NCI-H524 (cell line): ENCODE results near the gene MRPL19.

Source experiments
- DNase-seq, 2 experiments: peaks; one replicate each; lab custom pipeline; 2025; lab: John Stamatoyannopoulos, UW

Gene MRPL19

GRCh38 chr2:75616406-75616805 is 30.2 kb upstream of the MRPL19 start:
- DNase-seq = no peak

GRCh38 chr2:75616933-75617332 is 29.6 kb upstream of the MRPL19 start:
- no peak for DNase-seq

DNA sequence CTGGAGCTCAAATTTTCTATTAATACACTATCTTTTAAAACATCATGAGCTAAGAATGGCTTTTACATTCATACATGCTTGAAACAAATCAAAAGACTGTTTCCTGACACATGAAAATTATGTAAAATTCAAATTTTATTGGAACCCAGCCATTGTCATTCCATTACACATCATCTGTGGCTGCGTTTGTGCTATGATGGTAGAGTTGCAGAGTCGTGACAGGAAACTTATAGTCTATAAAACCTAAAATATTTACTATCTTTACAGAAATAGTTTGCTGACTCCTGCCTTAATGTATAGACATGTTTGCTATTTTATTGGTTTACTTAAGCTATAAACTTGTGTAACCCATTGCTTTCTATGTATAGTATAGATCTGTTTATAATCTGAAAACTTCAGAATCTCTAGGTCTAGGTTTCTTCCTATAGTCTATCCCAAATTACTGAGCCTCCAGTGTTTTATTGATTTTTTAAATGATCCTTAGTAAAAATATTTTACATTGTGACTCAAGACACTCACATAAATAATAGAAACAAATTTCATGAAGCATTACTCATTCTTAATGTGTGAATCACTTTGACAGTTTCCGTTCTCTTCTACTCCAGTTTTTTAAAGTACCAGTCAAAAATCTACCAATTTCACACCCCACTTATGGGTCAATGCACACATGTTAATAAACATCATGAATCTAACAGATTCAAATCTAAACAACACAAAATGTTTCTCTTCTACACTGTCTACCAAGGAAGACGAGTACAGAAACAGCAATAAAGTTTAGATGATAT is 26.4 kb upstream of the MRPL19 start:
- no peak for DNase-seq

- DNase-seq = no peak
Observed at GRCh38 chr2:75621228-75621627, 25.4 kb upstream of the MRPL19 start.

GRCh38 chr2:75622500-75622899 is 24.1 kb upstream of the MRPL19 start:
- DNase-seq = no peak

- DNase-seq = no peak
Observed at GRCh38 chr2:75622929-75623328, 23.7 kb upstream of the MRPL19 start.

DNA sequence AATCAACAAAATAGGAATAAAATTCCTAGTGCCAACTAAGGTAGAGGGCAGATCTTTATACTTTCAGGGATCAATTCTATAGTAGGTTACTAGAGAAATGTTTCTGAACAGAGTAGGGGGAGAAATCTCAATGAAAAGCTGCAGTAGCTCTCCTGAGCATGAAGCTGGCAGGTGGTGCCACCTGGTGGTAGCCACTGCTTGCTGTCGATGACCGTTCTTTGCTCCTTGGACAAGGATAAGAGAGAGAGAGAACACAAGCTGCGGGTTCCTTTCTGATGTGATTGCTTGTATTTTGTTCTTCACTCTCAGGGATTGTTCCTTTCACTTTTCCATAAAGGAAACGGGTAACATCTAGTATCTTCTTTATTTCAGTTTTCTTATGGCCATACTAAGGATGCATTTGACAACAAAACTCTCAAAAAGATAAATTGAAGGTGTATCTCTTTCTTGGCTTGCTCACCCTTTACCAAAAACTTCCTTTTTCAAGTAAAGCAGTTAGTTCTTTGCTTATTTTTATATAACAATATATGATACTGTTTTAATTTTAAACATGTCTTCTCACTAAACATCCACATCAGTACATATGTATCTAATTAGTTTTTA is 18.6 kb upstream of the MRPL19 start:
- DNase-seq = peak; percentile 6 to 64

DNA sequence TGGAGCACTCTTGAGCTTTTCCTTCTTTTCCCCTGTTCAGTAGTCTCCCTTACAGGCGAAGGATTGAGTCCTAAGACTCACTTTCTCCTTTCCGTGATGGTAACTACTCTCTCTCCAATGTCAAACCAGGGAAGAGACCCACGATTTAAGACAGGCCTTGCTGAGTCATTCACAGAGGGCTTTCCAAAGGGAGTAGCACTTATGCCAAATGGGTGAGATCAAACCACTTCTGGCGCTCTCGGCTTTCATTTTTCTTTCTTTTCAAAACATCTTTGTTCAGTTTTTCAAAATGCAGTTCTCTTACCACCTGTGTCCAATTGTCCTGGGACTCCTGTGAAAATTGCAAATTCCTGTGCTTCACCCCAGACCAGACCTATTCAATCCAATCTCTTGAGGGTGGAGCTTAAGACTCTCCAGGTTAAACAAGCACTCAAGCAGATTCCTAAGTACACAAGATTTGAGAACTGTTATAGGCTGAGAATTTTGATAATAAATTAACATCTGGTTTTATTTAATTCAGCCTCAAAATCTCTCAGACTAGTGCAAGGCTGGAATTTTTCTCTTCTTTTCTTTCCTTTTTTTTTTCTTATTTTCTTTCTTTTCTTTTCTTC is 14.4 kb upstream of the MRPL19 start:
- no peak for DNase-seq

DNA sequence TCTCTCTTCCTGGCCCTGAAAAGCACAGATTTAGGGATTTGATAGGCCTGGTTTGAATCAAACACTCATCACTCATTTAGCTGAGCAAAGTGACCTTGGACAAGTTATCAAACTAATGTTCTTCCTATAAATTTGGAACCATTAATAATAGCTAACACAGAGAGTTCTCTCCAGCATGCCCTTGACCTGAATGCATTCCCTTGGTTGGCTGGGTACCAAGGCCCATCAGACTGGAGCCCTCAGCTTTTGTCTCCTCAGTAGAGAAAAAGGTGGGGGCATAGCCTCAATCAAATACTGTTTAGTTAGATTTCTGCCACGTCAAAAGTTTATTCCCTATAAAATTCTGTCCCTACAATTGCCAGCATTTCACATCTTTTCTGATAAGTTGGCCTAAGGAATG is 13.8 kb upstream of the MRPL19 start:
- DNase-seq = no peak

DNA sequence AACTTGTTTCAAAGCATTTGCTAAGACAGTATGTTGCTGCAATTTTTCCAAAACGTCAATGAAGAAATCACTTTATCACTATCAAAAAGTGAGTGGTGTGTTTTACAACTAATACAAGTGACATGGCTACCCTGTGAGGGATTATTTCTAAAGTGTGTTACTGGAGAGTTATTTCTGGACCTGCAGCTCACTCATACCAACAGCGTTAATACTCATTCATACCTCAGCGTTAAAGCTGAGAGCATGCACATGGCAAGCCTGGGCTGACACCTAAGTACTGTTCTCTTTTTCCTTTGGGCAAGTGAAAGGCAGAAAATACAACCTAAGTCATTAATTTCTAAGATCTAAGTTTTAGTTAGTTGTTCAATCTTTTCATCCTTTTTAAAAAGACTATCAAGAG is 13.0 kb upstream of the MRPL19 start:
- DNase-seq = no peak

DNA sequence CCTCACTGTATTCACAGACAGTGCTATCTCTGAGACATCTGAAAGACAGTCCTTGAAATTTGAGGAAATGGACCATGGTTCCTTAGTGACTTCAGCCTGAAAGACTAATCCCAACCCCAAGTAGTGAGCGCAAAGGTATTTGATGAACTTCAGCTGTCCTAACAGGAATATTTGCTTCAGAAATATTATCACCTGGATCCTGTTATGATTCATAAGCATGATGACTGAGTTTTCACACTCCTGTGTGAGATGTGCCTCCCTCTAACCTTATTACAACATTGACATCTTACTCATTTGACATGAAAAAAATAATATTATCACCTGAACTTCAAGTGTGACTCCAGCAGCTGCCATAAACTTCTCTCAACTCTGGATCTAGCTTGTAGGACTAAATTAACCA is 11.6 kb upstream of the MRPL19 start:
- DNase-seq = no peak

- no peak for DNase-seq
Observed at GRCh38 chr2:75637568-75637967, 9.0 kb upstream of the MRPL19 start.

DNA sequence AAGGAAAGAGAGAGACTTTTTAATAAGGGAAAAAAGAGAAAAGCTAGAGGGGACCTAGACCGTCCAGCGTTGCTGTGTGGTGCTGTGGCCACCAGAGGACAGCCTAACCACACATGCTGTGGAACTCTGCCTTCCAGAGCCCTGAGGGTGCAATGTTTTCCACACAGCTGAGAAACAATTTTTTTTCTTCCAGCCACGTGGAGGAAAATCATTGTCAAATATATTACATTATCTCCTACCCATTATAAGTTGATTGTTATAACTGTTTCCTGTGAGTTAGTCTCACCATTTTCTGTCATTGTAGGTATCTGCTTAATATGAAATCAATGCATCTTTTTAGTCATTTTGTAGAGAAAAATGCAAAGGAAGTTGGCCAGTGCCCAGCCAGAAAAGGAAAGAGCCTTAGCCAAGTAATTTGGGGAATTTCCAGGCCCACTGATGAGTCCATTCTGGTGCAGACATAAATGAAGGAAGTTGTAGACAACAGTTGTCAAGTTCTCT is 5.9 kb upstream of the MRPL19 start:
- peak; percentile 9 to 39 for DNase-seq

DNA sequence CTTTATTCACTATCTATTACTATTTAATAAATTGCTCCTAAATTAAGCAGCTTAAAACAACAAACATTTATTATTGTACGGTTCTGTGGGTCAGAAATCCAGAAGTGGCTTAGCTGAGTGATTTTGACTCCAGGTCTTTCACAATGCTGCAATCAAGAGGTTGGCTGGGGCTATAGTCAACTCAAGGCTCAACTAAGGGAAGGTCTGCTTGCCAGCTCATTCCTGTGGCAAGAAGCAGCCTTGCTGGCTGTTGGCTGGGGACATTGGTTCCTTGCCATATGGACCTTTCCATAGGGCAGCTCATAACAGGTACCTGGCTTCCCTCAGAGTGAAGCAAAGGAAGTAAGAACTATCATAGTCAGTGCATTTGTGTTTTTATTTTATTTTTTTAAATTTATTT is 5.0 kb upstream of the MRPL19 start:
- DNase-seq = no peak

DNA sequence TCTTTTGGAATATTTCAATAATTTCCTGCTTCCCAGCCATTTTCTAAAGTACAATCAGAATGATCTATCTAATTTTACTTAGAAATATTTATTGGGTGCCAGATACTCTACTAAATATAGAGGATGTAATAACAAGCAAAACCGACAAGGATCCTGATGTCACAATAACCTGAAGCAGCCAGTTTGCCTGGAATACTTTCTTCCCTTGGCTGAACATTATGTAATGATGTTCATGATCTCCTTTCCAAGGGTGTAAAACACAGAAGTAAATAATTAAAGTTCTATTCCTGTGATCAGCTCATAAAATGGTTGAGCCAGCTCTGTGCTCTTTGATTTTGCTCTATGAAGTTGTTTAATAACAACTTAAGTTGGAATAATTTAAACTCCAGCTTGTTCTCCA is 2.6 kb upstream of the MRPL19 start:
- DNase-seq = no peak

GRCh38 chr2:75645643-75646042 is 940 bp upstream of the MRPL19 start:
- DNase-seq = no peak

GRCh38 chr2:75646090-75646582 is 447 bp upstream of the MRPL19 start:
- DNase-seq = no peak

- no peak for DNase-seq
Observed at GRCh38 chr2:75647771-75648170, 1.2 kb downstream of the MRPL19 start.

DNA sequence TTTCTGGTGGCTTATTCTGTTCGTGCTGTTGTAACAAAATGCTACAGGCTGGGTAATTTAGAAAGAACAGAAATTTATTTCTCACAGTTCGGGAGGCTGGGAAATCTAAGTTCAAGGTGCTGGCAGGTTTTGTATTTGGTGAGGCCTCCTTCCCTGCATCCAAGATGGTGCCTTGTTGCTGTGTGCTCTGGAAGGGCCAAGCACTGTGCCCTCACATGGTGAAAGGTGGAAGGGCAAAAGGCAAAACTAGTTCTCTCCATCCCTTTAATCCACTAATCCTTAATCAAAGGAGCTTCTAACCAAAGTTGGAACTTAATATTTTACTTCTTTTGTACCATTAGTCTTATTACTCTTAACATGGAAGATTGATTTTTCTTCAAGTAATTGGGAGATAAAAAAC is 7.4 kb downstream of the MRPL19 start:
- DNase-seq = no peak

DNA sequence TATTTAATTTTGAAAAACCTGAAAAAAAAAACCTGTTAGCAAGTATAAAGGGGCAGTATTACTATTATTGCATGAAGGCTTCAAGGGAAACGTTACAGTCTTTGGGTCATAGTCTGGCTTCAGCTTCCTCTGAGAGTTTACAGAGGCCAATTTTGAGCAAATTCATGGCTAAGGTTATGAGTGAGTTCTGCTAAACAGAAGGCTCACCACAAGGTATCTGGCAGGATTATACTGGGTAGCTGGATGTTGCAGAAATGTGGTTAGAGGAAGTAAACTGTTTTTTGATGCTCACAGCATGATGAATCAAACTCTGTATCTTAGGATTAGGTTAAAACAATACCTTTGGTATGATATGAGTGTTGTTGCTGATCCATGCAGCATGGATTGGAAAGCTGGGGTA is 9.3 kb downstream of the MRPL19 start:
- DNase-seq = no peak

- DNase-seq = no peak
Observed at GRCh38 chr2:75656563-75656962, 10.0 kb downstream of the MRPL19 start.

GRCh38 chr2:75657798-75658197 is 11.2 kb downstream of the MRPL19 start:
- DNase-seq = no peak

- DNase-seq = no peak
Observed at GRCh38 chr2:75666911-75667310, 20.3 kb downstream of the MRPL19 start.
